ENCODE data around the gene EMC1.
"Not testable (repeated sequence)": the region's sequence is repeated elsewhere in the genome, so short reads cannot be mapped to it uniquely, and the experiment has no call there.

EMC1 gene

GRCh38 chr1:19260211-19261138 is 9.2 kb upstream of the EMC1 start:
- no peak for DNase-seq

GRCh38 chr1:19258353-19258752 is 7.0 kb upstream of the EMC1 start:
- DNase-seq: no peak

GRCh38 chr1:19257178-19257914 is 6.0 kb upstream of the EMC1 start:
- DNase-seq: no peak

- not testable (repeated sequence) for DNase-seq
Observed at GRCh38 chr1:19256301-19256700, 5.0 kb upstream of the EMC1 start.

GRCh38 chr1:19255288-19255687 is 4.0 kb upstream of the EMC1 start:
- no peak for DNase-seq

GRCh38 chr1:19254416-19254815 is 3.1 kb upstream of the EMC1 start:
- no peak for DNase-seq

GRCh38 chr1:19250629-19251304 is 557 bp downstream of the EMC1 start:
- no peak for DNase-seq

- peak; percentile 50 for DNase-seq
Observed at GRCh38 chr1:19240673-19241538, 10.4 kb downstream of the EMC1 start.

GRCh38 chr1:19239876-19240275 is 11.4 kb downstream of the EMC1 start:
- DNase-seq: no peak

GRCh38 chr1:19234224-19234623 is 17.1 kb downstream of the EMC1 start:
- no peak for DNase-seq

- no peak for DNase-seq
Observed at GRCh38 chr1:19232524-19232846, 18.8 kb downstream of the EMC1 start.

- DNase-seq: not testable (repeated sequence)
Observed at GRCh38 chr1:19231736-19232523, 19.4 kb downstream of the EMC1 start.

GRCh38 chr1:19229828-19230325 is 21.4 kb downstream of the EMC1 start:
- DNase-seq: no peak

- no peak for DNase-seq
Observed at GRCh38 chr1:19229229-19229628, 22.1 kb downstream of the EMC1 start.

GRCh38 chr1:19222979-19223824 is 28.1 kb downstream of the EMC1 start:
- no peak for DNase-seq

- no peak for DNase-seq
Observed at GRCh38 chr1:19222573-19222972, 28.8 kb downstream of the EMC1 start.

GRCh38 chr1:19220991-19221390 is 30.3 kb downstream of the EMC1 start:
- no peak for DNase-seq

GRCh38 chr1:19220080-19220846 is 31.1 kb downstream of the EMC1 start:
- no peak for DNase-seq

GRCh38 chr1:19219451-19219850 is 31.9 kb downstream of the EMC1 start:
- no peak for DNase-seq

- DNase-seq: not testable (repeated sequence)
Observed at GRCh38 chr1:19216585-19216984, 34.7 kb downstream of the EMC1 start.
